NT2/D1 (cell line): Measurements from ENCODE around the gene PDE7B.

ENCODE experiments used
- DNase-seq: peaks from one replicate; pipeline ENCODE4 v3.0.0-alpha.2; 2011; ENCODE audit warnings: low read depth, low spot score
- H3K27me3 ChIP-seq: 2 replicates; pipeline ENCODE4 v1.6.0; 2011; ENCODE audit warnings: mild to moderate bottlenecking; ENCODE audit not compliant: insufficient read length, insufficient read depth
- H3K36me3 ChIP-seq: 2 replicates; pipeline ENCODE4 v1.6.1; 2011; ENCODE audit warnings: mild to moderate bottlenecking, low read length, mixed read lengths; ENCODE audit not compliant: insufficient read depth, insufficient read length
- H3K4me1 ChIP-seq: 2 replicates; pipeline ENCODE4 v1.5.1; 2011; ENCODE audit not compliant: insufficient read depth, insufficient read length
- H3K4me3 ChIP-seq: 2 replicates; pipeline ENCODE4 v1.5.1; 2011; ENCODE audit warnings: low read depth; ENCODE audit not compliant: insufficient read length
- H3K9ac ChIP-seq: 2 replicates; pipeline ENCODE4 v1.6.0; 2011; ENCODE audit warnings: low read depth; ENCODE audit not compliant: insufficient read length
- H3K9me3 ChIP-seq: 2 replicates; pipeline ENCODE4 v1.5.1; 2011; ENCODE audit warnings: mild to moderate bottlenecking, low read length; ENCODE audit not compliant: insufficient read depth
- SUZ12 ChIP-seq: IDR thresholded peaks from 2 replicates; pipeline ENCODE4 v1.6.1; 2011; ENCODE audit not compliant: insufficient read length, insufficient read depth; ENCODE audit errors: extremely low read depth
- YY1 ChIP-seq: IDR thresholded peaks from 2 replicates; pipeline ENCODE4 v1.6.1; 2011; ENCODE audit not compliant: insufficient read length, insufficient read depth
- ZNF274 ChIP-seq: IDR thresholded peaks from 2 replicates; pipeline ENCODE4 v1.6.1; 2011; ENCODE audit warnings: mild to moderate bottlenecking, low read depth, low read length

Gene PDE7B

DNA sequence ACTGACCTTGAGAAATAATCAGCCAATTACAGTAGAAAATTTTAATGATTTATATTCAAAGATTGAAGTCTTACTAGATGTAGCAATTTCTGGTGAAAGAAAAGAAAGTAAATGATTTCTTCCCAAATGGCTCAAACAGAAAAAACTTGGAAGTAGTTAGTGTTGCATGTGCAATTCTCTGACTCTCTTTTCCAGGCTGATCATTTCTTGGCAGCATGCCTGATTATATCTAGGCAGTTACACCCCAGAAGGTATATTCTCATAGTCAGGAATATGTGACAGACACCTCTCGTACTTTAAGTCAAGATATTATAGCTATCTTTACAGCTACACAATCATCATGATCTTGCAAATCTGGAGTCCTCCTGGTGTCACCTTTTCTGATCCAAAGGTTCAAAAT lies 122.9 kb downstream of the PDE7B start:
- no peaks in the 10 kb centered on the region for H3K27me3 ChIP-seq
- TF ChIP-seq ZNF274 = no peak
- H3K36me3 ChIP-seq = no peaks in the 10 kb centered on the region
- H3K4me1 ChIP-seq = no peaks in the 10 kb centered on the region
- no peak overlapping the region for H3K4me3 ChIP-seq
- H3K9me3 ChIP-seq = no peaks in the 10 kb centered on the region
- no peak for DNase-seq
- no peak overlapping the region for H3K9ac ChIP-seq

DNA sequence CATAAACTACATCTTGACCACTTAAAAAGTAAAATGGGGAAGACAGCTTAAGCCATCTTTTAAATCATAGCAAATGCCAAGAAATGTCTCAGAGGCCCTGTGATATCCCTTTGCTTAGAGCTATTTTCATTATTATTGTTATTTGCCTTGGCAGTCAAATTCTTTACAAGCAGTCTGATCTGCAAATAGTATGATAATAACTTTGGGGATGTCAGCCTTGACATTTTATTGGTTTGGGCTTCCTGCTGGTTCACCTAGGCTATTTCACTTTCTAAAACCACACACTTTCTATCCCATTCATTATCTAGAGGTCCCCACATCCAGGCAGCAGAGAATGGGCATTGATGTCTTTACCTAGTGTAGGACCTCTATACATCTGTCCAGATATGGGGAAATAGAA lies 125.1 kb downstream of the PDE7B start:
- Histone ChIP-seq H3K9ac (no peak overlapping the region), H3K36me3 (no peaks in the 10 kb centered on the region), H3K4me1 (no peaks in the 10 kb centered on the region), H3K27me3 (no peaks in the 10 kb centered on the region), H3K4me3 (no peak overlapping the region), H3K9me3 (no peaks in the 10 kb centered on the region)
- no peak for DNase-seq
- TF ChIP-seq YY1 (no peak), SUZ12 (no peak), ZNF274 (no peak)

DNA sequence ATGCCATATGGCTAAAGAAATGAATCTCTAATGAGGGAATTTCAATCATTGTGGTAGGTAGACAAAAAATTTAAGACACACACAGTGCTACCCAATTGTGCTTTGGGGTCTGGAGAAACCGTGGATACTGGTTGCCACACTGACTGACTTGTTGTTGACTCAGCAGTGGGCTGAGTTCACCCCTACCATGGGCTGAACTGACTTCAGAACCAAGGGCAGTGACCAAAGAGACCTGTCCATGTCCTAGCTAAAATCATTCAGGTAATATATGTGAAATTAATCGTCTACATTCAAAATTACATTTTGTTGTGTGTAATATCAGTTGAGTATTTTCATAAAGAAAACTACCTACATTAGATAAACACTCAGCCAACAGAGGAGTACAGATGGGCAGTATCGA lies 131.6 kb downstream of the PDE7B start:
- Histone ChIP-seq H3K9me3 (no peaks in the 10 kb centered on the region), H3K4me1 (no peaks in the 10 kb centered on the region), H3K36me3 (no peaks in the 10 kb centered on the region), H3K9ac (no peak overlapping the region), H3K27me3 (no peaks in the 10 kb centered on the region), H3K4me3 (no peak overlapping the region)
- DNase-seq = no peak
- TF ChIP-seq ZNF274 (no peak), SUZ12 (no peak), YY1 (no peak)

DNA sequence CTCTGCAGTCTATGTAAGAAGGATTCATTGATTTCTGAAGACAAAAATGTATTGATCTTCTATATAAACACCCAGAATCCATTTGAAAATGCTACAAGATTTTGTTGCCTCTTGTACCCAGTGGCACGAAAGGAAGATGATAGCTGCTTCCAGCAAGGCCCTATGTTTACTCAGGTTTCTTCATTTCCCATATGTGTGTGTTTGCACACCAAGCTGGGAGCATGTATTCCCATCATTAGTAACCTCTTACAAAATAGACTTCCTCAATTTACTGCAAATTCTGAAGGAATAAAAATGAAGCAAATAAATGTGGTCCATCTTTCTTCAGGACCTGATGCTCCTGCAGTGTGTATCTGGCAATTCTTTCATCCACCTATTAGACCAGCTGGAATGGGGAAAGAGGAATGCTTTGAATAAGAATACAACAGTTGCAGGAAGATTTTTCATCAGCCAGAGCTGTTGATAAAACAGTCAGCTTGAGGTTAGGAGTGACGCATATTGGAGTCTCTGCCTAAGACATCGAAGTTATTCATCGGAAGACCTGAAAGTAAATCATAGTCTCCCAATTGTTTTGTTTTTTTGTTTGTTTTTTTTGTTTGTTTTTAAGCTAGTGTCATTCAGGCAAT lies 132.3 kb downstream of the PDE7B start:
- TF ChIP-seq SUZ12 (no peak), ZNF274 (no peak), YY1 (no peak)
- no peak for DNase-seq
- Histone ChIP-seq H3K4me3 (no peak overlapping the region), H3K9me3 (no peaks in the 10 kb centered on the region), H3K4me1 (no peaks in the 10 kb centered on the region), H3K27me3 (no peaks in the 10 kb centered on the region), H3K9ac (no peak overlapping the region), H3K36me3 (no peaks in the 10 kb centered on the region)

DNA sequence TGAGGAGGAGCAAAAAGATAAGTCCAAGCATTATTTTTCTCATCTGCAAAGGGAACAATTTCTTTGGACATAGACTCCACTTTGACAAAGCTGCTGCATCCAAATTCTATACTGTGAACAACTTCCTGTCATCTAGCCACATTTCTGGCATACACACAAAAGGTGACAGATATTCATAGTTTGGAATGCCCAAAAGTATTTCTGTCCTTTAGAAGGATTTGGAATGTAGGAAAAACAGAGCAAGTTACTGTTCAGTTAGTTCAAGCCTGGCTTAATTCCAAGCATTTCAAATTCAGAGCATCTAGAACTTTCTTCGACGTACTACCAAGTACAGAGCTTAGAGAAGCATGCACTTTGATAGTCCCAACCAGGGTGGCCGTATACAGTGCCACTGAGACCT lies 134.0 kb downstream of the PDE7B start:
- H3K4me1 ChIP-seq = no peaks in the 10 kb centered on the region

DNA sequence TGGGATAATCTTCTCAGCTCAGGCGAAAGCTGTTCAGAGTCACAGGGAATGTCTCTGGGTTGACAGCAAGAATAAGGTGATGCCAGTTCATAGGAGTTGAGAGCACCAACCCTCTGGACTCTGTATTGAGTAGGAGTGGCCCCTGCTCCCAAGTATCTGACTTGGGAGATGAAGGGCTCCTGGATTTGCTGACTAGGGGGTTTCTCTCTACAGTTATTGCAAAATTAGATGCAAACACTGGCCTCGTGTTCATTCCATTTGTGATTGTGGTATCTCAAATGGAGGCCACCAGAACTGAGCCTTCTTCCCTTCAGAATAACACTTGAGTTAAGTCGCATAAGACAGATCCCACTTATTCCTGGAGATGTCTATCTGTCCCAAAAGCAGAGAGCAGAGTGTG lies 135.7 kb downstream of the PDE7B start:
- Histone ChIP-seq H3K27me3 (no peaks in the 10 kb centered on the region), H3K9me3 (no peaks in the 10 kb centered on the region), H3K36me3 (no peaks in the 10 kb centered on the region), H3K4me3 (no peak overlapping the region), H3K4me1 (no peaks in the 10 kb centered on the region), H3K9ac (no peak overlapping the region)
- TF ChIP-seq ZNF274 (no peak), YY1 (no peak), SUZ12 (no peak)
- DNase-seq = no peak

More for the DNA sequence above, 134.0 kb downstream of the PDE7B start:
- TF ChIP-seq YY1 (no peak), ZNF274 (no peak), SUZ12 (no peak)
- Histone ChIP-seq H3K27me3 (no peaks in the 10 kb centered on the region), H3K36me3 (no peaks in the 10 kb centered on the region), H3K9ac (no peak overlapping the region), H3K9me3 (no peaks in the 10 kb centered on the region), H3K4me3 (no peak overlapping the region)
- DNase-seq = no peak

DNA sequence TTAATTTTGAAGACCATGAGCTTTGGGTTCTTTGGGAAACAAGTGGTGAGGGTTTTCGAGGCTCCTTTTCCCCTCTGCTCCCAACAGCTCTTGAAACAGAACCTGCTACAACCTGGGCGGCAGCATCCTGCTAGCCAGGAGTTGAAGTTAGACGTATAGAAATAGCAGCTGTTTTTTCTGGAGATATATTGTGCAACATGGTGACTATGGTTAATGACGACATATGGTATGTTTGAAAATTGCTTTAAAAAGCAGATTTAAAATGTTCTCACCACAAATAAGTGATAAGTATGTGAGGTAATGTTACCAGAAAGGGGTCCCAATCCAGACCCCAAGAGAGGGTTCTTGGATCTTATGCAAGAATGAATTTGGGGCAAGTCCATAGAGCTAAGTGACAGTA lies 138.9 kb downstream of the PDE7B start:
- no peaks in the 10 kb centered on the region for H3K27me3 ChIP-seq
- TF ChIP-seq SUZ12 (no peak), YY1 (no peak), ZNF274 (no peak)
- H3K36me3 ChIP-seq = no peaks in the 10 kb centered on the region
- no peaks in the 10 kb centered on the region for H3K9me3 ChIP-seq
- no peak for DNase-seq
- H3K9ac ChIP-seq = no peak overlapping the region
- no peak overlapping the region for H3K4me3 ChIP-seq
- no peaks in the 10 kb centered on the region for H3K4me1 ChIP-seq
